Measurements from ENCODE around the gene ALKBH8.
A peak's percentile ranks its signal among the peaks of the same experiment; 100 is the strongest.
"Not testable (repeated sequence)": the region's sequence is repeated elsewhere in the genome, so short reads cannot be mapped to it uniquely, and the experiment has no call there.

The ALKBH8 gene

DNA sequence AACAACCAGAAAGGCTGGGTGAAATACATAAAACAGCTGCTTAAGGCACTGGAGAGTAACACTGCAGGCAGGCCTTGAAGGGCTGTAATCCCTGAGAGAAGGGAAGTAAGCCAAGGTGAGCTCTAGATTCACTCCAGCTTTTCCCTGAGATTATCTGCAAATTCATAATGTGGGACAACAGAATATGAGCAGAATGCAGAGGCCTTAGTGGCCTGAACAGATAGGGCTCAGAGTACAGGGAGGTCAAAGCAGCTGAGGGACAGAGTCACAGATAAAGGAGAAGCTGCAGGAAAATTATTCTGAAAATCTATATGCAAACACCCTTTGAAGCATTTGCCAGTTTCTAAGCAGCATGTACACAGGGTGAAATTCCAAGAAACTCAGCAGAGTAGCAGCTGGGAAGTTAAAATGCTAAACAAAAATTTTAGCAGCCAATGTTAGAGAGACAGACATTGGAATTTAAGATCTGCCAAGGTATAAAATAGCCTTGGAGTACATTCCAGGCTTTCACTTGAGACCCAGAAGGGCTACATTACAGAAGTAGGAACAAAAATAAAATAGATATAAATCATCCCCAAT lies 59.8 kb downstream of the ALKBH8 start:
- no peak for DNase-seq

DNA sequence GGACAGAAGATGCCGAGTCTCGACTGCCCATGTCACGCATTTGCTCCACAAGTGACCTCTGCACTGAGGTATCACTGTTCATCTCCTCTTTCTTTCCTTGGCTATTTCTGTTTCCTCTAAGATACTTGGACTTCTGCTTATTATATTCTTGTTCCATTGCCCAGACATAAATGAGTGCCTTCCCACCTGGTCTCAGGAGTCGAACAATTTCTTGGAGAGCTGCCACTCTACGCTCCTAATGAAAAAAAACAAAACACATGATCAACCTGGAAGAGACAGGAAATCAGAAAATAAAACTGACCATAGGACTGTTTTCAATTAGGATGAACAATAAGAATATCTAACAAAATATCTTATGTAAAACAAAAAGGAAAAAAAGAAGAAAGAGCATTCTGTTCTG lies 60.6 kb downstream of the ALKBH8 start:
- DNase-seq, result no peak

DNA sequence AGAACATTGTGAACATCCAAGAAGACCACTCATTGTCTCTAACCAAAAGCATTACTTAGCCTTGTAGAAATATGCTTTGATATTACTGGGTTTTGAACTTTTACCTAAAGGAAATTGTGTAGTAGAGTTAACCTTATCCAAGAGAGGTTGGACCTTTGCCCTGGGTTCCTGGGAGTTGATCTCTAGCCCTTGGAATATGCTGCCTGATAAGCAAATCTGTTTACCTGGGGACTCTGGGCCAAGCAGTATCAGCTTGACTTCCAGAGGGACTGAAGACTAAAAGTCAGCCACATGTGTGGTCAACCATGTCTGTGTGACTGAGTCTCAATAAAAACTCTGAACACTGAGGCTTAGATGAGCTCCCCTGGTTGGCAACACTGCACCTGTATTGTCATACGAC lies 63.8 kb downstream of the ALKBH8 start:
- DNase-seq, result no peak

DNA sequence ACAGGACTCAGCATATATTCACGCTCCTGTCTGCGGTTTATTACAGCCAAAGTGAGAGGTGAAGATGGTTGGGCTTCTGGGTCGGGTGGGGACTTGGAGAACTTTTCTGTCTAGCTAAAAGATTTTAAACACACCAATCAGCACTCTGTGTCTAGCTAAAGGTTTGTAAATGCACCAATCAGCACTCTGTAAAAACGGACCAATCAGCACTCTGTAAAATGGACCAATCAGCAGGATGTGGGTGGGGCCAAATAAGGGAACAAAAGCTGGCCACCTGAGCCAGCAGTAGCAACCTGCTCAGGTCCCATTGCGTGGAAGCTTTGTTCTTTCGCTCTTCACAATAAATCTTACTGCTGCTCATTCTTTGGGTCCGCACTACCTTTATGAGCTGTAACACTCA lies 68.2 kb downstream of the ALKBH8 start:
- DNase-seq, result not testable (repeated sequence)

DNA sequence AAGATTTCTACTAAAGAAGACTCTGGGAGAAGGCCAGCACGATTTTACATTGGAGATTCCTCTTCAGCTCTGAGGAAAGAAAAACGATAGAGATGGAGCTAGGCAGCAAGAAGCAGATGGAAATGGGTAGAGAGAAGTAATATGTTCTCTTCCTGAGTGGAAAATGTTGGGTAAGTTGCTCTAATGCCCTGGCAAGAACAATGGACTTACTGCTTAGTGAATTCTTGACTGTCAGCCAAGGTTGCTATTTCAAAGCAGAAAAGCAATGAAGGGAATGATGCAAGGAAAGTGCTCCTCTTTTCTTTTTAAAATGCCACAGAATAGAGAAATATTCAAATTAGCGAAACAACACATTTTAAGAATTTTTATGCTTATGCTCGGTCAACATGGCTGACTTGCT lies 69.5 kb downstream of the ALKBH8 start:
- no peak for DNase-seq

DNA sequence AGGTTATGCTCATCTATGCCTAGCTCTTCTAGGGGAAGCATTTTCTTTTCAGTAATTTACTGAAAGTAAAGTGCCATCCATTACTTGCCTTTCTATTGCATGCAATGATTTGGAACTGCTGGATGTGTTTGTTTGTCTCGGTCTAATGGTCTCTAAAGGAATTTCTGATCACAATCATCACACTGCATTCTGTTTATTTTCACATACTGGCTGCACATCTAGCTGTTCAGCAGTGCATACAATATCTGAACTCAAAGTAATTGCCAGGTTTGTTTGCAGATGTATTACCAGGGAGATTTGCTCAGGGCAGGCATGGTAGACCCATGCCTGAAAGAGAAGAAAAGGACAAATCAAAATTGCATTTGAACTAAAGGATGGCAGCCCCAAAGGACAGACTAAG lies 71.5 kb downstream of the ALKBH8 start:
- no peak for DNase-seq

- no peak for DNase-seq
These were observed 72.4 kb downstream of the ALKBH8 start for GRCh38 chr11:107493117-107493516.

DNA sequence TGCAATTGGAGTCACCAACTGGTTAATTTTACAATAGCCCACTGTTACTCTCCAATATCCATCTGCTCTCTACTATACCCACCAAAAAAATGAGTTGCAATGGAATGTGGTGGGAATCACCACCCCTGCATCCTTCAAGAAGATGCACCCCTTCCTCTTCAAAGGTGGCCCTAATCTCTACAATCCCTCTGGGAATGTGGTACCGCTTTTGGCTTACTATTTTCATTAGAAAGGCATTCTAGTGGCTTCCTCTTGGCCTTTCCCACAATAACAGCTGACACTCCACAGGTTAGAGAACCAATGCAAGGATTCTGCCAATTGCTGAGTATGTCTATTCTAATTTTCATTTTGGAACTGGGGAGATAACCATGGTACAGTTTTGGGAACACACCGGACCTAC lies 74.7 kb downstream of the ALKBH8 start:
- no peak for DNase-seq

DNA sequence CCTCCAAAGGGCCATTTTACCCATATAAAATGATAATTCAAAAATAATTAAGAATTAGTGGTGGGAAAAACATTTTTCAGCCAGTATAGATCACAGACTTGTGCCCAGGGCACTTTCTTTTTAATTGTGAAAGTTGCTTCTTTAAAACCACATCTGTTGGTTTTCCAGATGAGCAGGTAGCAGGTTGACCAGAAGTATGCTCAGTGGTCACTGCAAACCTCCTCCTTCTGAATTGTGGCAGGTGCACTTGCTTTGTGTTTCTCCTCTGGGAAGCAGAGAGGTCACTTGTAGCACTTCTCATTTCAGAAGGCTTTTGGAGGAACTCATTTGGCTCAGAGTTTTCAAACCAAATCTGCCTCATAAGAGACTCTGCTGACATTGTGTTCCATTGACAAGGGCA lies 83.3 kb downstream of the ALKBH8 start:
- no peak for DNase-seq

DNA sequence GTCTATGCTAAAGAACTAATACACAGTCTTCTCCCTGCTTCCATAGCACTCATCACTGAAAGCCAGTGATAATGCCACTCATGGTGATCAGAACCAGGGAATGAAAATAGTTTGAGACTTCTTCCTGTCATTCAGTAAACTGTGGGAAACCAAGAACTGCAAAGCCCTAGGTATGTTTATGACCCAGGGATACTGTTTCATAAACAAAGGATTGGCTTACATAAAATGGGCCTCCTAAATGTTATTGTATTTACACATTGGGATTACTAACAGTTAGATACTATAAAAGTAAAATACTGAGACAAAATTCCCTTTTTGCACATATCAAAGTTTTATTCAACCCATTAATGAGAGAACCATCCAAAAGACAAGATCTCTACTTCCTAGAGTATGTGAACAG lies 86.6 kb downstream of the ALKBH8 start:
- no peak for DNase-seq

DNA sequence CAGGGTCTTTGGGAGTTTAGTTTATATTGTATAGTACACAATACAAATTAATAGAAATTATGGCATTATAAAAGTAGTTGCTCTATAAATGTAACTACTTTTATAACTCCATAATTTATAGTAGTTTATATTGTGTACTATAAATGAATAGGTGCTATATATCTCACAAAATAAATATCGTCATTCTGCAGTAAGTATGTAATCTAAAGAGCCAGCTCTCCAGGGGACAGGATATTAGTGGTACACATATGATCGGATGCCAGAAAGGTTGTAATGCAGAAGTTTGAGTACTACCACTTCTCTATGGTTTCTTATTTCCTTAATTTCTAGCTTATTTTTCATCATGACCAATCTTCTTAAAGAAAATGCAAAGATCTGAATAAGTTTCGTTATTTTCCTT lies 87.7 kb downstream of the ALKBH8 start:
- DNase-seq, result no peak

DNA sequence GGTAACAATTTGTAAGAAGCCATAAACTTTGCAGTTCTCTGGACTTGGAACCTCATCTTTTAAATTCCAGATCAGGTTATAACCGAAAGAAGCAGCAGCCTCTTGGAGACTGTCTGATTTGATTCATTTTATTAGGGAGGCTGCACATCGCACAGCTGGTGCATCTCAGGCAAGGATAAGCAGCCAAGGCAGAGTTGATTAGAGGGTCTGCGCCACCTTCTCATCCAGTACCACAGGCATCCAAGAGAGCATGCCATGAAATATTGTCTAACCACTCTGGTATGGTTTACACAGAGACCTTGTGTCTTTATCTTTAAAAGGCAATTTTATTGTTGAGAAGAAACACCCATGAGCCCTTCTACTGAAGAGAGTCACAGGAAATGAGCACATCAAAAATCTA lies 91.7 kb downstream of the ALKBH8 start:
- no peak for DNase-seq

- DNase-seq, result no peak
These were observed 92.6 kb downstream of the ALKBH8 start for GRCh38 chr11:107472966-107473365.

DNA sequence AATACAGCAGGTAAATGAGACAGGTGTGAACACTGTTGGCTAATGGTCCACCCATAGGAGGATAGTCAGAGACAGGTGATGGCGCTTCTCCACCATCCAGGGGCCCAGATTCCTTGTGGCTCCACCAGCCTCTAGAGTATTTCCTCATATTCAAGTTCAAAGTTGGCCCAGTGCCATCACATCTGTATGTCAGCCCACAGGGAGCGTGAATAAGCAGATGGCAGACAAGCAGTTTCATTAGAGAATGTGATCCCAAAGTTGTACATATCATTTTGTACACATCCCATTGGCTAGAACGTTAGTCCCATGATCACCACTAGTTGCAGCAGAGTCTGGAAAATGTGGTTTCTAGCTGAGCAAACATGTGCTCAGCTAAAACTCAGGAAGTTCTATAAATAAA lies 96.9 kb downstream of the ALKBH8 start:
- no peak for DNase-seq

DNA sequence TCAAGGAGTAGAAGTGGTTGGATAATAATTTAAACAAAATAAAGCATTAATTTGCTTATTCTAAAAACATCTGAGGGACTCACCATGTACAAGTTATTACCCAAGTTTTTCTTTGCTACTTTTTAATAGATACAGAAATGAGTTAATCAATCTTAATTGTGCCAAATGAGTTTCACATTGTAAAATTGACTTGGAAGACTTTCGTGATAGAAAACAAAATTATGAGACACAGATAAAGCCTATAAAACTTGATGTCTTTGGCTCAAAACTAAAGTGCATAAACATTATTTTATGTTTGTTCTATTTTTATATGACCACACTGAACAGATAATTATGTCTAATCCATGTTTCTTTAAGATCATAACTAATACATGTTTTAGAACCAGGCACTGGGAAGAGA lies 97.8 kb downstream of the ALKBH8 start:
- DNase-seq, result no peak

- not testable (repeated sequence) for DNase-seq
These were observed 99.2 kb downstream of the ALKBH8 start for GRCh38 chr11:107466275-107466866.

DNA sequence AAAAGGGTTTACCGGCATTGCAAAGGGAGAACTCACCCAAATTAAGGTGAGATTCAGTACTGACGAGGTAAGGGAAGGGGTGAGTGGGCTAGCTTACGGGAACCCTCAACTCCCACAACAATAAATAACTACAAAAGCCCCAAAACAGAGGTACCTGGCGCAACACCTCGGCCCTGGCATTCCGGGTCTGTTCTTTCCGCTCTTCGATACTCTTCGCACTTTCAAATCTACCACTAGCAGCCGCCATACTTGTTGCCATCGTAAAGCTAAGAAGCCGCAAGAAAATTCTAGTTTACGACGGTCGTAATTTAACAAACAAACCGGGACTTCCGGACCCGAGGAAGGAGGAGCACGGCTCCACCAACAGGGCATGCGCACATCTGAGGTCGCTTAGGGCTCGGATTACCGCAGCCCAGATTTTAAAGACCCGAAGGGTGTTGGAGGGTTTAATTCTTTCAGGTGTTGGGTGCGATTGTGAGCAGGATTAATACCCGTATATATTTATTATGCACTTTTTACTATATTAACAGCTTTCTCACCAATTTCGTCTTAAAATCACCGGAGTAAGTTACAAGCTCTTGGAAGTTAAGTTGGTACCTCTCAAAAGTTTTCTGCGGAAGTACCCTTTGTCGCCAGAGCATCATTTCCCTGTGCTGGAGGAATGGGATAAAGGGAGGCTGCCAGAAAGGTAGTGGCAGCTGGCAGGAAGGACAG lies 107.8 kb downstream of the ALKBH8 start, which contains the start of gene CWF19L2:
TSS of gene CWF19L2 (minus strand) at position 268 of the 714 bp plus-strand sequence. CDS start at position 259, 9 bp downstream.
- DNase-seq, result peak; percentile 69 to 78

DNA sequence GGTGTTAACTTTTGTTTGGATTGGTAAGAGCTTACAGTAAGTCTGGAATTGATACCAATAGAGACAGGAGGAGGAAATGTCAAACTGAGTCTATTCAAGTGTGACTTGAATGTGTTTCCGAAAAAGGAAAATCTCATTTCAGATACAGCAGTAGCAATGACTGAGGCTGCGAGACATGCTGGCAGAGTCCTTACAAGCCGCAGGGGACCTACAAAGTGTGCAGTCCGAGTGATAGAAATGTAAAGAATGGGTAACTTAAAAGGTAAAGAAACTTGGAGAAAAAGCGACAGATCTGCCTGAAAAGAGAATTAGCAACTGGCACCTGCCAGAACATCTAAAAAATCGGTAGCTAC lies 108.4 kb downstream of the ALKBH8 start:
- peak in 1 of 2 donors; percentile 7 for DNase-seq

GRCh38 chr11:107453594-107454286 lies 111.8 kb downstream of the ALKBH8 start:
- DNase-seq, result no peak

Data from stimulated activated CD4-positive, alpha-beta T cell treated with anti-CD3 and anti-CD28 coated beads, Interleukin-2, amount 100 ng/mL, for 48 hours (primary cell).